PC-3 (cell line): ENCODE data around the gene MAP7D1. TPM values are rescaled to one million over a fixed set of nuclear protein-coding genes. Genes with fewer than 3 reads are reported as not detected.
"Not testable (repeated sequence)": the region's sequence is repeated elsewhere in the genome, so short reads cannot be mapped to it uniquely, and the experiment has no call there.

Experiments
- ATAC-seq: fragments of 200-7000 bp; cut with Tn5 transposase; 2 replicates; pipeline ENCODE4 v1.9.1; 2020; ENCODE audit warnings: mild to moderate bottlenecking, moderate library complexity
- BruUV-seq: library from RNA; stranded (reverse); fragments of 400-500 nt; replicated peaks from 2 replicates; lab custom pipeline; 2021; lab: Mats Ljungman, UMichigan
- CTCF ChIA-PET: fragments of 300-600 bp; sonication (Branson Sonifier 250); formaldehyde crosslinking; loops from one replicate; lab custom pipeline; 2022; ENCODE audit warnings: antibody characterized with exemption; lab: Charles Lee
- POLR2A ChIA-PET: fragments of 300-600 bp; sonication (Branson Sonifier 250); formaldehyde crosslinking; loops from one replicate; lab custom pipeline; 2022; ENCODE audit warnings: antibody characterized with exemption; ENCODE audit not compliant: unreplicated experiment; lab: Charles Lee
- DNase-seq: peaks from one replicate; pipeline ENCODE4 v3.0.0-alpha.2; 2015
- H2AFZ ChIP-seq: fragments of 300-600 bp; sonication (generic); 2 replicates; pipeline ENCODE4 v1.6.0; 2016; ENCODE audit warnings: antibody characterized with exemption, low read length
- H3F3A ChIP-seq: fragments of 300-600 bp; sonication (generic); one replicate; pipeline ENCODE4 v1.6.0; 2017; ENCODE audit warnings: antibody characterized with exemption, low read length, control low read depth, mild to moderate bottlenecking; ENCODE audit not compliant: unreplicated experiment
- H3K27ac ChIP-seq: fragments of 300-600 bp; sonication (generic); 2 replicates; pipeline ENCODE4 v1.5.1; 2016; ENCODE audit warnings: mild to moderate bottlenecking, low read length
- H3K27me3 ChIP-seq: fragments of 300-600 bp; sonication (generic); 2 replicates; pipeline ENCODE4 v1.6.1; 2016; ENCODE audit warnings: low read length, mixed read lengths
- H3K36me3 ChIP-seq: fragments of 300-600 bp; sonication (generic); 2 replicates; pipeline ENCODE4 v1.6.1; 2016; ENCODE audit warnings: low read depth, mixed run types, low read length, mixed read lengths
- H3K4me1 ChIP-seq: fragments of 300-600 bp; sonication (generic); 2 replicates; pipeline ENCODE4 v1.5.1; 2016; ENCODE audit warnings: low read length; ENCODE audit not compliant: insufficient read depth
- H3K4me2 ChIP-seq: fragments of 300-600 bp; sonication (generic); 2 replicates; pipeline ENCODE4 v1.6.0; 2016; ENCODE audit warnings: low read length
- H3K4me3 ChIP-seq: fragments of 300-600 bp; sonication (generic); 2 replicates; pipeline ENCODE4 v1.5.1; 2016; ENCODE audit warnings: mild to moderate bottlenecking, low read length, mixed read lengths
- H3K79me2 ChIP-seq: fragments of 300-600 bp; sonication (generic); 2 replicates; pipeline ENCODE4 v1.6.1; 2017; ENCODE audit warnings: low read length, mixed read lengths
- H3K9ac ChIP-seq: fragments of 300-600 bp; sonication (generic); 2 replicates; pipeline ENCODE4 v1.6.0; 2016; ENCODE audit warnings: mild to moderate bottlenecking, low read length
- H3K9me2 ChIP-seq: fragments of 300-600 bp; sonication (generic); replicated peaks from 2 replicates; pipeline ENCODE4 v1.6.1; 2016; ENCODE audit warnings: mixed run types, low read length, mixed read lengths
- H3K9me3 ChIP-seq: fragments of 300-600 bp; sonication (generic); 2 replicates; pipeline ENCODE4 v1.6.1; 2016; ENCODE audit warnings: low read length, mixed read lengths
- H4K20me1 ChIP-seq: fragments of 300-600 bp; sonication (generic); 2 replicates; pipeline ENCODE4 v1.6.1; 2016; ENCODE audit warnings: low read length, mixed read lengths
- EZH2 ChIP-seq: fragments of 300-600 bp; sonication (generic); IDR thresholded peaks from one replicate; pipeline ENCODE4 v1.6.1; 2017; ENCODE audit warnings: antibody characterized with exemption, mild to moderate bottlenecking, low read length; ENCODE audit not compliant: unreplicated experiment
- EZH2phosphoT487 ChIP-seq: fragments of 300-600 bp; sonication (generic); IDR thresholded peaks from 2 replicates; pipeline ENCODE4 v1.6.1; 2018; ENCODE audit warnings: mild to moderate bottlenecking, antibody characterized with exemption, low read length, borderline replicate concordance
- intact Hi-C: fragments of 100-400 bp; cut with micrococcal nuclease; formaldehyde crosslinking; loops from 2 replicates; pipeline ENCODE4 v1.9.0; 2023
- total RNA-seq: library from RNA; depleted of rRNA; stranded (reverse); fragments of >200 nt; gene quantifications from 2 replicates; pipeline ENCODE4 v1.2.3, GENCODE V29; 2014
- TF ChIP-seq, protein P1 (sequence below): fragments of 300-600 bp; sonication (generic); conservative IDR thresholded peaks from 2 replicates; pipeline ENCODE4 v1.5.1; 2017; ENCODE audit warnings: antibody characterized with exemption, low read depth, mild to moderate bottlenecking, low read length

Gene MAP7D1
- total RNA-seq, 1 experiment from 2014 or later: 113 TPM

DNA sequence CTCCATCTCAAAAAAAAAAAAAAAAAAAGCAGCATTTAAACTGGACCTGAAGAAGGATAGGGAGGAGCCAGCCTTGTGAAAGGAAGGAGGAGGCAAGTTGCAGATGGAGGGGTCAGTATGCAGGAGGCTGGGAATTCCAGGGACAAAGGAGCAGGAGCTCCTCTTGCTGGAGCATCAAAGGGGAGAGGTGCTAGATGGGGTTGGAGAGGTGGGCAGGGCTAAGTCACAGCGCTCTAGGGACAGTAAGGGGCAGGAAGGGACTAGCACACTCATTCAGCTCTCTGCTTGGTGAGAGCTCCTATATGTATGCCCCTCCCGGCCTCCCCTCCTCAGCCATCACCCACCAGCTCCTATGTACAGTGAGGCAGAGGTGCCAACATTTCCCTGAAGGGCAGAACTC lies 26.8 kb downstream of the MAP7D1 start:
- no peaks in the 10 kb centered on the region for H3K79me2 ChIP-seq
- no peaks in the 10 kb centered on the region for H3K27me3 ChIP-seq
- H3K4me3 ChIP-seq: no peak overlapping the region
- DNase-seq (no peak), ATAC-seq (no peak)
- no peak overlapping the region for H3K4me2 ChIP-seq
- H2AFZ ChIP-seq: no peak overlapping the region
- no peaks in the 10 kb centered on the region for H3K9me2 ChIP-seq
- TF ChIP-seq EZH2phosphoT487 (no peak), EZH2 (no peak)
- TF ChIP-seq, protein P1, sequence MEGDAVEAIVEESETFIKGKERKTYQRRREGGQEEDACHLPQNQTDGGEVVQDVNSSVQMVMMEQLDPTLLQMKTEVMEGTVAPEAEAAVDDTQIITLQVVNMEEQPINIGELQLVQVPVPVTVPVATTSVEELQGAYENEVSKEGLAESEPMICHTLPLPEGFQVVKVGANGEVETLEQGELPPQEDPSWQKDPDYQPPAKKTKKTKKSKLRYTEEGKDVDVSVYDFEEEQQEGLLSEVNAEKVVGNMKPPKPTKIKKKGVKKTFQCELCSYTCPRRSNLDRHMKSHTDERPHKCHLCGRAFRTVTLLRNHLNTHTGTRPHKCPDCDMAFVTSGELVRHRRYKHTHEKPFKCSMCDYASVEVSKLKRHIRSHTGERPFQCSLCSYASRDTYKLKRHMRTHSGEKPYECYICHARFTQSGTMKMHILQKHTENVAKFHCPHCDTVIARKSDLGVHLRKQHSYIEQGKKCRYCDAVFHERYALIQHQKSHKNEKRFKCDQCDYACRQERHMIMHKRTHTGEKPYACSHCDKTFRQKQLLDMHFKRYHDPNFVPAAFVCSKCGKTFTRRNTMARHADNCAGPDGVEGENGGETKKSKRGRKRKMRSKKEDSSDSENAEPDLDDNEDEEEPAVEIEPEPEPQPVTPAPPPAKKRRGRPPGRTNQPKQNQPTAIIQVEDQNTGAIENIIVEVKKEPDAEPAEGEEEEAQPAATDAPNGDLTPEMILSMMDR: no peak
- peaks cover 3% of the 10 kb centered on the region; the same call in 1 of the 2 replicates for H3K4me1 ChIP-seq
- H3K9ac ChIP-seq: no peak overlapping the region
- H3K27ac ChIP-seq: no peak overlapping the region
- no peaks in the 10 kb centered on the region for H4K20me1 ChIP-seq
- no peaks in the 10 kb centered on the region for H3F3A ChIP-seq
- no peaks in the 10 kb centered on the region for H3K9me3 ChIP-seq
- H3K36me3 ChIP-seq: peaks cover 18% of the 10 kb centered on the region
- CTCF ChIA-PET: no interaction called here
- BruUV-seq: no TSS peak
- intact Hi-C loops: no loop called here
- POLR2A ChIA-PET: interaction anchor here (0.7 kb wide), 1 partner anchor 22 kb away, joined by 41 read pairs; no protein-coding TSS in a partner anchor

DNA sequence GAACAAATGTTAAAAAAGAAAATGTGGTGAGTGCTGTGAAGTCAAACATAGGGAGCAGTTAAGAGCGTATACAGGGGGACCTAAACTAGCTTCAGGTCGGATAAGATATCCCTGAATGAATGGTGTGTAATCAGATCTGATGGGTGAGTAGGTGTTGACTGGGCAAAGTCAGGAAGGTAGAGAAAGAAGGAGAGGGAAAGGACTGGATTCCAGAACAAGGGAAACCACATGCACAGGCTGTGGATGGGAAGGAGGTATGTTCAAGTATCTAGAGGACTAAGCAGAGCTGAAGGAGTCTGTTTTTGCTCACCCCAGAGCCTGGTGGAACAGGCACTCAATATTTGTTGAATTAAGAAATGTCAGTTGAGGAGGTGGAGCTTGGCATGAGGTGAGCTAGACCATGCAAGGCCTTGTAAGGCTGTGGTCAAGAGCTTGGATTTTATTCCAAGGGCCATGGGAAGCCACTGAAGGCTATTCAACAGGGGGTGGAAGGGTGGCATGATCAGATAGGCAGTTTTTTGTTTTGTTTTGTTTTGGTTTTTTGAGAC lies 27.4 kb downstream of the MAP7D1 start:
- Histone ChIP-seq H3K9me3 (no peaks in the 10 kb centered on the region), H3K27ac (no peak overlapping the region), H3K9me2 (no peaks in the 10 kb centered on the region), H3K4me2 (no peak overlapping the region), H2AFZ (no peak overlapping the region), H3F3A (no peaks in the 10 kb centered on the region), H3K9ac (no peak overlapping the region), H3K79me2 (no peaks in the 10 kb centered on the region), H3K36me3 (peaks cover 18% of the 10 kb centered on the region), H3K4me1 (peaks cover 7% of the 10 kb centered on the region; the same call in 1 of the 2 replicates), H3K27me3 (no peaks in the 10 kb centered on the region), H3K4me3 (no peak overlapping the region), H4K20me1 (no peaks in the 10 kb centered on the region)
- BruUV-seq: no TSS peak
- intact Hi-C loops: no loop called here
- no peak for ATAC-seq
- CTCF ChIA-PET: interaction anchor here (0.7 kb wide), 1 partner anchor 34 kb away, joined by 6 read pairs; the partner anchor contains the start of gene TRAPPC3
- no peak for DNase-seq
- POLR2A ChIA-PET: no interaction called here
- no peak for TF ChIP-seq EZH2phosphoT487

DNA sequence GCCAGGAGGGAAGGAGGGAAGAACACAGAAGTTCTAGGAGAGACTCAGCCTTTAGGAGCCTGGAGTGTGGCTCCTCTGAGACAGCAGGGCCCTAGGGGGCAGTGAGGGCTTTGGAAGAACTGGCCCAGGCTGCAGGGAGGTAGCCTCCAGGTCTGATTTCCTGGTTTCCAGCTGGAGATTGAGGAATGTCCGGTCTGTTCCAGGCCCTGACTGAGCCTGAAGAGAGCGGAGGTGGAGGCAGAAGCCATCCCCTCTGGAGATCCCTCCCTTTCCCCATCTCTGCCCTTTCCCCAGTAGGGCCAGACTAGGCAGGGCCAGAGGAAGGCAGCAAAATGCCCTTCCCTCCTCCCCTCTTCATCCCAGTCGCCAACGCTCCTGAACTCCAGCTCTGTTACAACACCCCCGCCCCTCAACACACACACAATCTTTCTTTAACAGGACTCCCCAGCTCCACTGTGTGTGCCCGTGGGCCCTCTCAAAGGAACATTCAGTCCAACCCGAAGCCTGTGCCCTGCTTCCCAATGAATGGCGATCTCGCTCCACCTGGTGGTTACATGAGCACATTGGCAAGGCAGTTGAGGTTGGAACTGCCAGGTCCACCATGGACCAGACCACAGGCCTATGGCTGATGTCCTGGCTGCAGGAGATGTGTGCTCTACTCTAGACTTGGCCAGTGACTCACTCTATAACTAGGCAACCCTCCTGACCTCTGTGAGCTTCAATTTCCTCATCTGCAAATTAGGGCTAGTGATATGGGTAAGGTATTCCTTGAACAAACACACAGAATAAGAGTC lies 32.0 kb downstream of the MAP7D1 start:
- peak; percentile 97 for ATAC-seq
- H3K79me2 ChIP-seq: no peaks in the 10 kb centered on the region
- ChIA-PET CTCF (interaction anchor here (0.6 to 2.0 kb wide), 6 partner anchors 28 to 103 kb away, joined by 3 to 31 read pairs (median 4); partner anchors contain the start of gene TRAPPC3), POLR2A (interaction anchor here (0.6 to 0.7 kb wide), 3 partner anchors 38 to 257 kb away, joined by 3 to 4 read pairs (median 3); partner anchors contain the start of gene TRAPPC3)
- H3K9me3 ChIP-seq: no peaks in the 10 kb centered on the region
- no peak overlapping the region for H3K4me3 ChIP-seq
- H3K4me1 ChIP-seq: peaks cover 7% of the 10 kb centered on the region; the same call in 1 of the 2 replicates
- no peaks in the 10 kb centered on the region for H3K36me3 ChIP-seq
- H2AFZ ChIP-seq: peak overlapping the region; percentile 65
- H3K27ac ChIP-seq: peak overlapping the region; percentile 36
- H4K20me1 ChIP-seq: no peaks in the 10 kb centered on the region
- H3F3A ChIP-seq: no peaks in the 10 kb centered on the region
- TF ChIP-seq, protein P1: peak; percentile 94
- TF ChIP-seq EZH2phosphoT487: no peak
- no peak for TF ChIP-seq EZH2
- intact Hi-C loops: loop anchor here (1.0 kb wide), 4 partner anchors 29 to 97 kb away; partner anchors contain the start of gene TRAPPC3
- H3K9ac ChIP-seq: 0 out of 2 replicates have a peak overlapping the region, but pooled peaks have one; percentile 3
- no TSS peak for BruUV-seq
- no peaks in the 10 kb centered on the region for H3K9me2 ChIP-seq
- no peaks in the 10 kb centered on the region for H3K27me3 ChIP-seq
- DNase-seq: peak; percentile 91
- peak overlapping the region; percentile 31 for H3K4me2 ChIP-seq

DNA sequence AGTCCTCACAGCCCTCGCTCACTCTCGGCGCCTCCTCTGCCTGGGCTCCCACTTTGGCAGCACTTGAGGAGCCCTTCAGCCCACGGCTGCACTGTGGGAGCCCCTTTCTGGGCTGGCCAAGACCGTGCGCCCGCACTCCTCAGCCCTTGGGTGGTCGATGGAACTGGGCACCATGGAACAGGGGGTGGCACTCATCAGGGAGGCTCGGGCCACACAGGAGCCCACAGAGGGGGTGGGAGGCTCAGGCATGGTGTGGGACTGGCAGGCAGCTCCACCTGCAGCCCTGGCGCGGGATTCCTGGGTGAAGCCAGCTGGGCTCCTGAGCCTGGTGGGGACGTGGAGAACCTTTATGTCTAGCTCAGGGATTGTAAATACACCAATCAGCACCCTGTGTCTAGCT lies 40.8 kb downstream of the MAP7D1 start:
- H3K79me2 ChIP-seq, H3K27ac ChIP-seq, H3K36me3 ChIP-seq, BruUV-seq, DNase-seq, H2AFZ ChIP-seq, H3K9me2 ChIP-seq, intact Hi-C loops, H3K4me3 ChIP-seq, POLR2A ChIA-PET, H4K20me1 ChIP-seq, H3K9ac ChIP-seq, H3K4me2 ChIP-seq, H3F3A ChIP-seq, H3K9me3 ChIP-seq, ATAC-seq, H3K27me3 ChIP-seq: not testable (repeated sequence)
- CTCF ChIA-PET: interaction anchor here (0.6 kb wide), 1 partner anchor 8 kb away, joined by 3 read pairs; no protein-coding TSS in a partner anchor
- peaks cover 13% of the 10 kb centered on the region; the same call in 1 of the 2 replicates for H3K4me1 ChIP-seq
